HG03139 (cell line): ENCODE measurements around the gene ST7L.
"Not testable (repeated sequence)": the region's sequence is repeated elsewhere in the genome, so short reads cannot be mapped to it uniquely, and the experiment has no call there.

Experiments
- ATAC-seq: cut with Tn5 transposase; IDR thresholded peaks from one replicate; pipeline ENCODE4 v1.9.1; 2021; ENCODE audit not compliant: unreplicated experiment

The ST7L gene, protein sequence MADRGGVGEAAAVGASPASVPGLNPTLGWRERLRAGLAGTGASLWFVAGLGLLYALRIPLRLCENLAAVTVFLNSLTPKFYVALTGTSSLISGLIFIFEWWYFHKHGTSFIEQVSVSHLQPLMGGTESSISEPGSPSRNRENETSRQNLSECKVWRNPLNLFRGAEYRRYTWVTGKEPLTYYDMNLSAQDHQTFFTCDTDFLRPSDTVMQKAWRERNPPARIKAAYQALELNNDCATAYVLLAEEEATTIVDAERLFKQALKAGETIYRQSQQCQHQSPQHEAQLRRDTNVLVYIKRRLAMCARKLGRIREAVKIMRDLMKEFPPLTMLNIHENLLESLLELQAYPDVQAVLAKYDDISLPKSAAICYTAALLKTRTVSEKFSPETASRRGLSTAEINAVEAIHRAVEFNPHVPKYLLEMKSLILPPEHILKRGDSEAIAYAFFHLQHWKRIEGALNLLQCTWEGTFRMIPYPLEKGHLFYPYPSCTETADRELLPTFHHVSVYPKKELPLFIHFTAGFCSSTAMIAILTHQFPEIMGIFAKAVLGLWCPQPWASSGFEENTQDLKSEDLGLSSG

DNA sequence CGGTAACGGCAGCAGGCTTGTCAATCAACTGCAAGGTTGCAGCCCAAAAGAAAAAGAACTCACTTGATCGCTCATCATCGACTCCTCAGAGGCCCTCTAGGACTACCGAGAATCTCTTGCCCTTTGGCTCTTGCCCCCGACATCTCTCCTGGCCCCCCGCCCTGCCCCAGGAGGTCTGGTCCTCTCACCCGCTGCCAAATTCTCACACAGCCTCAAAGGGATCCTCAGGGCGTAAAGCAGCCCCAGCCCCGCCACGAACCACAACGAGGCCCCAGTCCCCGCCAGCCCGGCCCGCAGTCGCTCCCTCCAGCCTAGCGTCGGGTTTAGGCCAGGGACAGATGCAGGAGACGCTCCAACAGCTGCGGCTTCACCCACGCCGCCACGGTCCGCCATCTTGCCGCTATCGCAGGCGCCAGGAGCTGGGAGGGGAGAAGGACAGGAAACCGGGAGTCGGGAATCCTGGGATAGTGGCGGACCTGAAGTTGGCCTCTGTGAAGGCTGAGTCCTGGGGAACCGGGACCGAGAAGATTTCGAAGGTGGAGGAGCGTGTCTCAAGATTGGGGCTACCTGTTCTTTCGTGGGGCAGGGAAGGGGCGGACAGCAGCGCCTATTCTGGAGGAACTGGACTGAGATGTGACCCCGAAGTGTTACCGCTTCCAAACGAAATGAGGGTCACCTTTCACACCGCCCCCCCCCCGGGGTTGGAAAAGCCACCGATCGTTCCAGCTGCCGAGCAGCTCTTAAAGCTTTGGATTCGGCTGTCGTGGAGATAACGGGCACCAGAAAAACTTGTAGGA, at the start of gene ST7L:
Gene ST7L (minus strand): TSS at position 421 of the 797 bp plus-strand sequence. CDS start 28 bp downstream, at position 393.
- ATAC-seq: no peak

GRCh38 chr1:112666946-112667345, 48.0 kb upstream of the ST7L start:
- no peak for ATAC-seq

- no peak for ATAC-seq
Observed at GRCh38 chr1:112665857-112666256, 46.9 kb upstream of the ST7L start.

DNA sequence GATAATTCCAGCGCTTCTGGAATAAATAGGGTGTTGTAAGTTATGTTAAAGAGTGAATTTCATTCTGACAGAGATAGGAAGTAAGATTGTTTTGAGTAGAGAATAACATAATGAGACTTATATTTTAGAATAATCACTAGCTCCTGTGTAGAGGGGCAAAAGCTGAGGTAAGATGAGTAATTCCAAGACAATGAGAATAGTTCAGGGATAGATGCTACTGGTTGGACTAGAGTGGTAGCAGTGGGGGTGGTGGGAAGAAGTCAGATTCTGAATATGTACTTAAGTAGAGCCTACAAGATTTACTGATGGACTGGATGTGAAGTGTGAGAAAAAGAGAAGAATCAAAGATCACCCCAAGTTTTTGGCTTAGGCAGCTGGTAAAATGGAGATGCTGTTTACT, 32.3 kb upstream of the ST7L start:
- ATAC-seq: no peak

- ATAC-seq: no peak
Observed at GRCh38 chr1:112646225-112646624, 27.3 kb upstream of the ST7L start.

DNA sequence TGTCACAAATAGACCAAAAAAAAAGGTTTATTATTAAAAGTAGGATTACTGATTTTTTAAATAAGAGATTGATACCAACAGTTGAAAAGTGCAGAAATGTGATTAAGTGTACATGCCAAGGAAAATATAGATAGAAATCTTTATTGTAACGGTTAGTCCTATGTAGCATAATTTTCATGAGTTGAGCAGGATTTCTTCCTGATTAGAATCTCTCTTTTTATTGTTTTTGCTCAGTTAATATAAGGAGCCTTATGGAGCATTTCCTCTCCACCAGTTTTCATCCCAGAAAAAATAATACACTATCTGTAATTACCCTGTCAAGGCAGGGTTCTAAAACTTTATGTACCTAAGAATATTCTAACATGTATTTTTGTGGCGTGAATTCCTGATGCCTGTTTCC, 24.1 kb upstream of the ST7L start:
- no peak for ATAC-seq

DNA sequence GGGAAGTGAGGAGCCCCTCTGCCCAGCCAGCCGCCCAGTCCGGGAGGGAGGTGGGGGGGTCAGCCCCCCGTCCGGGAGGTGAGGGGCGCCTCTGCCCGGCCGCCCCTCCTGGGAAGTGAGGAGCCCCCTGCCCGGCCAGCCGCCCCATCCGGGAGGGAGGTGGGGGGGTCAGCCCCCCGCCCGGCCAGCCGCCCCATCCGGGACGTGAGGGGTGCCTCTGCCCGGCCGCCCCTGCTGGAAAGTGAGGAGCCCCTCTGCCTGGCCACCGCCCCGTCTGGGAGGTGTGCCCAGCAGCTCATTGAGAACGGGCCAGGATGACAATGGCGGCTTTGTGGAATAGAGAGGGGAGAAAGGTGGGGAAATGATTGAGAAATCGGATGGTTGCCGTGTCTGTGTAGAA, 21.5 kb upstream of the ST7L start:
- ATAC-seq: not testable (repeated sequence)

GRCh38 chr1:112638110-112638428, 19.1 kb upstream of the ST7L start:
- ATAC-seq: no peak

DNA sequence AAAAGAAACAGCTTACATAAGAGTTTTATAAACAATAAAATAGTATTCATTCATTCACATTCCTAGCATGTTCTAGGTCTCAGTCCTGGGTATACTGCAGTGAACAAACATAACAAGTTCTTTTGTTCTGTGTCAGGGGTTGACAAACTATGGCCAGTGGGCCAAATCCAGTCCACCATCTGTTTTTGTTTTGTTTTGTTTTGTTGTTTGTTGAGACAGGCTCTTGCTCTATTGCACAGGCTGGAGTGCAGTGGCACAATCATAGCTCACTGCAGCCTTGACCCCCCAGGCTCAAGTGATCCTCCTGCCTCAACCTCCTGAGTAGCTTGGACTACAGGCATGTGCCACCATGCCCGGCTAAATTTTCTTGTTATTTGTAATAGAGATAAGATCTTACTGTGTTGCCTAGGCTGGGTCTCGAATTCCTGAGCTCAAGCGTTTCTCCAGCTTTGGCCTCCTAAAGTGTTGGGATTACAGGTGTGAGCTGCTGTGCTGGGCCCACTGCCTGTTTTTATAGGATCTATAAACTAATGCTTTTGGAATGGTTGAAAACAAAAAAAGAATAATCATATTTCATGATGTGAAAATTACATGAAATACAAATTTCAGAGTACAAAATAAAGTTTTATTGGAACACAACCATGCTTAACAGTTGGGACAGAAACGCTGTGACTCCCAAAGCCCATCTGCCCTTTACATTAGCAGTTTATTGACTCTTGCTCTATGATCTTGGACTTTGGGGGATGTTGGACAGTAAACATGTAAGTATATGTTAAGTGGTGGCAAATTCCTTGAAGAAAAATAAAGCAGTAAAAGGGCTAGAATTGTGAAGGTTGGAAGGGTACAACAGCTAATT, 18.5 kb upstream of the ST7L start:
- no peak for ATAC-seq

DNA sequence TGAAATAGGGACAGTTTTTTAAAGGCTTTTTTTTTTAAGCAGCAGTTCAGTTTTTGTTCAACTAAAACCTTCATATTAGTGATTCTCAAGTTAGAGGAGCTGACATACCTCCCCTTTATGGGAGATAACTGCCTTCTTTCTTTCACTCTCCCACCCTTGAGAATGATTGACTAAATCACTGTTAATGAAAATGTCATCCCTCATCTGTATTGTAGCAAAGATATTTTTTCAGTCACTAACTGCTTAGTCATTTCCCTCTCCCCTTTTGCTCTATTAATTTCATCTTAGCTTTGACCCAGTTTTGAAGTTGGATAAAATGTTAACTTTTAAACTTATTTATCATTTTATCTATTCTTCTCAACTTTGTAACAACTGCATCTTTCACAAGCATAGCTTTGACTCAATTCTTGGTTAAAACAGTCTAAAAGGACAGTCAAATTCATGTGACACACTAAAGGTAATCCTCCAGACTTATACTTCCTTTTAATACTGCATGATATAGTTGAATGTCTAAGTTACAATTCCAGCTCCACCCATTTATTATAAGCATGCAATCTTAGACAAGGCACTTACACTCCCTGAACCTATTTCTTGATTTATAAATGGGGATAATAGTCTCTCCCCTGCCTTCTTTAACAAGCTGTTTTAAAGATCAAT, 17.8 kb upstream of the ST7L start:
- no peak for ATAC-seq

- ATAC-seq: no peak
Observed at GRCh38 chr1:112636056-112636455, 17.1 kb upstream of the ST7L start.

DNA sequence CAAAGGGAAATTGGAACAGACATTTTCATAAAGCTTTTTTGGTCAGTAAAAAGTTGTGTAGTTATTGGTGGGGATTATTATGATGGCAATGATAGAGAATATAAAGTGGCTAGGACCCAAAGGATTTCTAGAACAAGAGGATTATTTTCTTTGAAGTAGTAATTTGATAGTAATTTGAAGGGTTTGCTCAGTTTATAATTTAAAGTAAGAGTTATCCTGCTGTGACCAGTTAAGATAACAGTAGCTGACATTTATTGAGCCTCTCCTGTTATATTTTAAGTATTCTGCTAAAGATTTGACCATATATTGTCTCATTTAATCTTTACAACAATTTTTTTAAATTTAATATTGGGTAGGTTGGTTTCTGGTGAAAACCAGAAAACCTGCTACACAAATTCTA, 15.4 kb upstream of the ST7L start:
- no peak for ATAC-seq

DNA sequence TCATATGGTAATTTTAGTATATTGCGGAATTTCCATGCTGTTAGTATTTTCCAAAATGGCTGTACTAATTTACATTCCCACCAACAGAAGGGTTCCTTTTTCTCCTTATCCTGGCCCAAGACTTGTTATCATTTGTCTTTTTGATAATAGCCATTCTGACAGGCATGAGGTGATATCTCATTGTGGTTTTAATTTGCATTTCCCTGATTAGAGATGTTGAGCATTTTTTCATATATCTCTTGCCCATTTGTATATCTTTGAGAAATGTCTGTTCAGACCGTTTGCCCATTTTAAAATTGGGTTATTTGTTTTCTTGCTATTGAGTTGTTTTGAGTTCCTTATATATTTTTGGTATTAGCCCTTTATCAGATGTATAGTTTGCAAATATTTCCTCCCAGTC, 14.7 kb upstream of the ST7L start:
- ATAC-seq: no peak

- ATAC-seq: no peak
Observed at GRCh38 chr1:112629256-112629655, 10.3 kb upstream of the ST7L start.

DNA sequence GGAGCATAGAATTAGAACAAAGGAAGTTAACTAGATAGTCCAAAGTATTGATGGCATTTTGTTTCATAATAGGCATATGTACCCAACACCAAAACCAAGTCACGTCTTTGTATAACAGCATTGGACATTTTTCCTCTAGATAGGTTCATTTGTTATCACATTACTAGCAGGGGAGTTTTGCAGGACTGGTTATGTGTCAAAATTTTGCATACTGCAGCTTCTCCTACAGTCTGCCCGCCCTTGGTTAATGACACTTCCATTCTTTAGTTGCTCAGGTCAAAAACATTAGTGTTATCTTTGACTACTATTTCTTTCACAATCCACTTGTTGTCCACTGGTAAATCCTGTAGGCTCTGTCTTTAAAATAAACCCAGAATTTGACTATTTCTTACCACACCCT, 9.6 kb upstream of the ST7L start:
- no peak for ATAC-seq

- no peak for ATAC-seq
Observed at GRCh38 chr1:112626887-112627286, 7.9 kb upstream of the ST7L start.

GRCh38 chr1:112626193-112626592, 7.3 kb upstream of the ST7L start:
- no peak for ATAC-seq

GRCh38 chr1:112625696-112626095, 6.8 kb upstream of the ST7L start:
- no peak for ATAC-seq

- ATAC-seq: not testable (repeated sequence)
Observed at GRCh38 chr1:112624493-112624892, 5.6 kb upstream of the ST7L start.

- no peak for ATAC-seq
Observed at GRCh38 chr1:112620377-112620695, 1.4 kb upstream of the ST7L start.
